RKO (cell line): Measurements from ENCODE around the gene MAPK7.

Experiments used
- DNase-seq: peaks from one replicate; pipeline ENCODE4 v3.0.0-alpha.2; 2016; ENCODE audit warnings: low spot score

MAPK7 gene

DNA sequence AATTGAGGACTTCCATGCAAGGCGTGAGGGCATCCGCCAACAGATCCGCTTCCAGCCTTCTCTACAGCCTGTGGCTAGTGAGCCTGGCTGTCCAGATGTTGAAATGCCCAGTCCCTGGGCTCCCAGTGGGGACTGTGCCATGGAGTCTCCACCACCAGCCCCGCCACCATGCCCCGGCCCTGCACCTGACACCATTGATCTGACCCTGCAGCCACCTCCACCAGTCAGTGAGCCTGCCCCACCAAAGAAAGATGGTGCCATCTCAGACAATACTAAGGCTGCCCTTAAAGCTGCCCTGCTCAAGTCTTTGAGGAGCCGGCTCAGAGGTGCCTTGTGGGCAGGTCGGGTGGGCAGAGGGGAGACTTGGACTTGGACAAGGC is 3.1 kb downstream of the MAPK7 start:
- DNase-seq, result no peak

GRCh38 chr17:19381741-19382444 is 3.6 kb downstream of the MAPK7 start:
- no peak for DNase-seq

GRCh38 chr17:19382531-19383444 is 4.5 kb downstream of the MAPK7 start:
- no peak for DNase-seq

DNA sequence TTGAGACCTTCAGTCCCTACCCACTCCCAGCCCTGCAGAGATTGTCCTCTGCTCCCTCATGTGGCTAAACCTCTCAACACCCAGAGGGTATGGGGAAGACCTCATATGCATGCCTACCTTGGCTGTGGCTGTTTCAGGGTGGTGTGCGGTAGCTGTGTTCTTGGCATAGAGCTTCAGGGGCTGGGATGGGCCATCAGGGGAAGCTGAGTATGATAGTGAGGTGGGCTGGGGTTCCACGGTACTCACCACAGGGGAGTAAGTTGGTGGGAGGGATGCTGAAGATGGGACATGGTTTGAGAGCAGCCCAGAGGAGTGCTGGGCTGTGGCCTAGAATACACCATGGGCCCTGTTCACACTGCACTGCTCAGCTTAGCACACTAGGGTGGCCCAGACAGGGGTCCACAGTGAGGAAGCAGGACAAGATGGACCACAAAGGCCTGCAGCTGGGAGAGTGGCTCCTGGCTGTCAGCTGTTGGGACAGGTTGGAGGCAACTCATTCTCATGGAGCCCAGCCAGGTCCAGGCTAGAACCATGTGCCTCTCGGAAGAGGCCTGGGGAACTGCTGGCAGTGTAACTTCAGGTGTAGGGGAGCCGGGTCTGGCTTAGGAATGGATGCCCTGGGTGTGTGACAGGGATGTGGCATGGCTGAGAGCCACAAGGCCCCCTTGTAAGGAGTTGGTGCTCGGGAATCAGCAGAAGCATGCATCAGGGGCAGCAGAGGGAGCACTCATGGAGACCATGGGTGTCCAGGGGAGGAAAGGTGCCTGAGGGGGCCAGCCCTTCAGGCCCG is 5.6 kb downstream of the MAPK7 start:
- DNase-seq, result no peak

DNA sequence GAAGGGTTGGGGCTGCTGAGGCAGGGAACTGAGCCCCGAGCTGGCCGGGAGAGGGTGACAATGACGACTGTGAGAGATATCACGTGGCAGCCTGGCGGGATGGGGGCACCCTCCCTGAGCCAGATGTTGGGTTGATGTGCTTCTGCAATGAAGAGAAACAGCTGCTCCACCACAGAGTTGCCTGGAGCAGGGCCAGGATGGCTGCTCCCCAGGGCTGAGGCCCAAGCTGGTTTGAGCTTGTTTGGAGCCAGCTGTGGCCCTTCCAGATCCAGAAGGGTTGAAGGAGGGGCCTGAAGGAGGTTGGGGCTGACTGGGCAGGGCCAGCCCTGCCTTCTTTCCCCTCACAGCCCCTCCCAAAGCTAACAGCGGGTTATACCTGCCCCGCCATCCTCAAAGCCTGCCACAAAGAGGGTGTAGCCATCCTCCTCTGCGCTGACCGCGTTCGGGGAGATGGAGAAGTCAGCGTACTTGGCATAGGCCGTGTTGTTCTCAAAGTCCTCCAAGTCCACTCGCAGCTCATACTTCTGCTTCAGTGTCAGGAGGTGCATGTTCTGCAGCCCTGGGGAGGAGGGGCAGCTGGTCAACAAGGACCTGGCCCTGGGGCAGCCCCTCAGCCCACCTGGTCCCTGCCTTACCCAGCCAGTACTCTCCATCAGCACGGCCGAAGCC is 6.6 kb downstream of the MAPK7 start:
- DNase-seq, result no peak

GRCh38 chr17:19385521-19385983 is 7.3 kb downstream of the MAPK7 start:
- no peak for DNase-seq

- DNase-seq, result peak; percentile 78
These were observed 8.0 kb downstream of the MAPK7 start for GRCh38 chr17:19386051-19386929.

DNA sequence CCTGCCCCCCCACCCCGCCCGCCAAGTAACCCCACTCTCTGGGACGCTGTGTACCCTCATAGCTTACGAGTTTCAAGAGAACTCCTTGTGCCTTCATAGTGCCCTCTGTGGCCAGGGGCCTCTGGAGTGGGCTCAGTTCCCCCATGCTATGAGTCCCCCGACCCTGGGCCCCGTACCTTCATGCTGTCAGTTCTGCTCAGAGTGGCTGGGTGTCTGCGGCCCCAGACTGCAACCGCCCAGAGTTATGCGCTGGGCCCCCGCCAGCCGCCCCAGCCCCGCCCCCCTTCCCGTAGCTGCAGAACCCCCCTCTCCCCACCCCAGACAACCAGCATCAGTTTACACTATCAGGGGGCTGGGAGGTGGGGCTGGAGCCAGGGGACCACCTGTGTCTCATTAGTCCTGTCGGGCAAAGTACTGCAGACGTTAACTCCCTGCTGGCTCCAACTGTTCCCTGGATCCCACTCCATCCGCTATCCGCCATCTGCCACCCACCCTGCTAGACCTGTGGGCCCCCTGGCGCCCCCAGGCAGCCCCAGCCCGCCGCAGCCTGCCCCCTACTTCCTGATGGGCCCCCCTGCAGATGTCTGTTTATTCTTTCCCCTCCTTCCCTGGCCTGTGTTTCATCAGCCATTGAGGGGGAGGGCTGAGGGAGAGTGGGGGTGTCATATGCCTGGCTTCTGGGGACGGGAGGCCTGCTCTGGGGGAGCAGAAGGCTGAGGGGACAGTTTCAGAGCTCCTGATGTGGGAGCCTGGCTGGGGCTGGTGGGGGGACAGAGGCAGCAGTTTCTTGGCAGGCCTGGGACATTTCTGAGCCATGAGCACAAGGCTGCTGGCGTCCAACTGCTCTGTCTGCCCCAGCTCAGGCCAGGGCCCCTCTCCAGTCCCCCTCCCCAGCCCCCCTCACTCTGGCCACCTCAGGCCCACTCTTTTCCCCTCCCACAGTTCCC is 8.9 kb downstream of the MAPK7 start, which contains the start of gene MFAP4:
Gene MFAP4, minus strand, starts transcription at position 217 of the 947 bp plus-strand sequence. Its CDS starts 35 bp downstream, at position 182.
- DNase-seq, result no peak

GRCh38 chr17:19387921-19388521 is 9.7 kb downstream of the MAPK7 start:
- no peak for DNase-seq

DNA sequence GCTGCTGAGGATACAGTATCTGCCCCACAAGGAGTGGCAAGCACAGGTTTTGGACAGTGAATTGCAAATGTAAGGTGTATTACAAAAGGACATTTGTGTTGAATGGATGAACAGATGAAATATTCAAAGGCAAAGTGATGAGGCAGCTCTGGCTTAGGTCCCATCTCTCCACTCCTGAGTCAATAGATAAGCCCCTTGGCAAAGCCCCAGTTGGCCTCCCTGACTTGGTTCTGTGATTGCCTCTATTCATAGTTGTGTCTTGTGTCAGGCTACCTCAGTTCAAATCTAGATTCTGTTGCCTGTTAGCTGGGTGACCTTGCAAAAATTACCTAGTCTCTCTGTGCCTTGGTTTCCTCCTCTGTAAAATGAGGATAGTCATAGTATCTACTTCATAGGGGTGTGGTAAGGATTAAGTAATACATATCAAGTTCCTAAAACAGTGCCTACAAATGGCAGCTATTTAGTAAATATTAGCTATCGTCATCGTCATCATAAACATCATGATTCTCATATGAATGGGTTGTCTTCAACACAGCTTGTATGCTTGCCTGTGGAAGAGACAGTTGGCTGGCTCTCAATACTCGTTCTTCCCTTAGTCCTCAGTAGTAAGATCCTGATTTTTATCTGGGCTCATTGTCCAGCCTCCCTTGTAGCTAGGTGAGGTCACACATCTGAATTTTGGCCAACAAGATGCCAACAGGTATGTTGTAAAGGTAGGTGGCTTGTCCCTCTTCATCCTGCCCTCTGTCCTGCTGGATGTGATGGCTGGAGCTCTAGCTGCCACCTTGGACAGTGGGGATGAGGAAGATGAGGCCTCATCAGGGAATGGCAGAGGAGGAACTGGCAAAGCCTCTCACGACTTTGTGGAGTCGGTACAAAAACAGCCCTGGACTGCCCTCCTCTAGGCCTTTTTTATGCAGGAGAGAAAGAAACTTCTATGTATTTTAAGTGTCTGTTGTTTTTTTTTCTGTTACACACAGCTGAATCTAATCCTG is 10.8 kb downstream of the MAPK7 start:
- DNase-seq, result no peak

DNA sequence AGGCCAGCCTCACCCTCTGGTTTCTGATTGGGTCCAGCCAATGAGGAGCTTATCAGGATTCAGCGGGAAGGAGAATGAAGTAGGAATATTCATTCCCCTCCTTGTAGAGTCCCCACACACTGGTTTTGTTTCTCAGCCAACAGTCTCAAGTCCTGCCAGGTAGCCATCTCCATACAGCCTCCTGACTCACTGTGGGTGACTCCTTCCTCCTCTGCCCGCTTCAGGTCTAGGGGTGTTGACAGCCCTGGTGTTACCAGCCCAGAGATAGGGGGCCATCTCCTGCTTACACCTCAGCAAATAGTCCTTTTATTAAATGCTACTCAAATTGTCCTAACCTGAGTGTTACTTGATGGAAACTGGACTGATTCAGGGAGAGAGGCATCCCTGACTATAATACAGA is 12.7 kb downstream of the MAPK7 start:
- no peak for DNase-seq

- DNase-seq, result no peak
These were observed 13.1 kb downstream of the MAPK7 start for GRCh38 chr17:19391432-19391831.

- no peak for DNase-seq
These were observed 14.0 kb downstream of the MAPK7 start for GRCh38 chr17:19392303-19392702.

- DNase-seq, result no peak
These were observed 19.3 kb downstream of the MAPK7 start for GRCh38 chr17:19397556-19398041.

DNA sequence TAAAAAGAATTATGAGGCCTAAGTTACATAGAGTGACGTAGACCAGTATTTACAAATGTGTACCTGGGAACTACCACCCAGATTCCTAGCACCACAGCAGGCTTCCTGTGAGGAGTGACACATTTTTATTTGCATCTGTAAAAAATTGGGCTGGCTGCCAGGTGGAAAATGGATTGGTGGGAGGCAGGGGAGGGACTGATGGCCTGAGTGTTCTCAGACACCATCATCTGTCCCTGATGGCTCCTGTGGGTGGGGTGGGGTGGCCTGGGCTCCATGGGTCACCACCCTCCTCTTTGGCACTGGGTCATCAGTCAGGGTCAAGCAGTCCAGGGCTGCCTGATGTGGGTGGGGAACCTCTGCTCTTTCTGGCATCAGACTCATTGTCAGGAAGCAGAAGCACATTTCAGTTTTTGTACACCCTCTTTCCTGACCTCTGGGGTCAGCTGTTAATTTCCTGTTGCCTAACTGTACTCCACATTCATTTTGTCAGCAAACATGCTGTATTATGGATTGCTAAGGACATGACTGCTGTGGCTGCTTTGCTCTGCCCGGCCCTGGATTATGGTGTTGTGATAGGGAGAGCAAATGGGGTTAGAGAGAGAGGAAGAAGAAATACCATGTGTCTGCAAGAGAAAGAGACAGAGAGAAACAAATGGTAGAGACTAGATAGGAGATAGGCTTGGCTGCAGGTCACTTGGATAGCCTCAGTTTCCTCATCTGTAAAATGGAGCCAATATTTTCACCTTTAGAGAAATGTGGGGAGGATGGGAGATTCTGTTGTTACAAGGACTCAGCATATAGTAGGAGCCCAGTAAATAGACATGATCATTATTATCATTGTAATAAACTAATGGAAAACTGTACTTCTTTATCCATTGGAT is 20.2 kb downstream of the MAPK7 start:
- DNase-seq, result no peak

DNA sequence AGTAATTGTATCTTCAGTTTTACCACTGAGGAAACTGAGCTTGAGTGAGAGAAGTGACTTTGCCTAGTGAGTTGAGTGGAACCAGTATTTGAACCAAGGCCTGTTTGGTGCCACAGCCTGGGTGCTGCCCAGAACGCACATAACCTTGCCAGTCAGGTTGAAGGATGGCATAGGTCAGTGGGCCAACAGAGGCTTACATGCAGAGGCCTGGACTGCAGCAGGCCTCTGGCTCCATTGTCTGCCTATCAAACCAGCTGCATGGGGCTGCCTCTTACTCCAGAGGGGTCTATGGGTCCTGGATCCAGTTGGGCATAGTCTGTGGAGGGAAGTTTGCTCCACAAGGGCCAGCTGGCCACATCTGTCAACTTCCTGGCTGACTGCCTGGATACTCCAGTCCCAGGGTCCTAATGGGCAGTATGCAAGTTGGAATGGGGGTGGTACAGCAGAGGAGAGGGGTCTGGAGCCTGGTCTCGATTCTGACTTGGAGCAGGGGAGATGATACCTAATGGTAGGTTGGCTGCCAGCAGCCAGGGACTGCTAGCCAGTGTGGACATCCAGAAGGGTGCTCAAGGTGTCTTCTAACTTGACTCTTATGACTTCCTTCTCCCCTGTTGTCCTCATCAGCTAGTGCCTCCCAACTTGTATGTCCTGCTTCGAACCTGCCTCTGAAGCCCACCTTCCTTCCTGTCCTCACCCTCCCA is 21.6 kb downstream of the MAPK7 start:
- no peak for DNase-seq
